Stomach (tissue), 4 donors: ENCODE data around the gene MMP8.

Experiments used
- EP300 ChIP-seq: sonication (generic); formaldehyde crosslinking; IDR thresholded peaks from one replicate; pipeline ENCODE4 v1.6.1; 2017; ENCODE audit warnings: antibody characterized with exemption
- POLR2A ChIP-seq, 4 donors: fragments of 450-650 bp; IDR thresholded peaks; one replicate each; pipeline ENCODE4 v1.6.1; 2016; ENCODE audit warnings: antibody characterized with exemption in 4 of 4, control low read depth in 2 of 4, mild to moderate bottlenecking in 1 of 4, moderate library complexity in 1 of 4
- POLR2AphosphoS5 ChIP-seq, 3 donors: sonication (generic); formaldehyde crosslinking; IDR thresholded peaks; one replicate each; pipeline ENCODE4 v1.6.1; 2016; ENCODE audit warnings: antibody characterized with exemption in 3 of 3
- TF ChIP-seq, protein P1 (sequence below), 7 experiments: fragments of 450-650 bp in 4 of 7; fragments of 200-600 bp in 3 of 7; sonication (generic) in 3 of 7; IDR thresholded peaks; one replicate each; pipeline ENCODE4 v1.5.1; 2016 to 2019; ENCODE audit warnings: antibody characterized with exemption in 7 of 7, control low read depth in 2 of 7, mild to moderate bottlenecking in 1 of 7

DNA sequence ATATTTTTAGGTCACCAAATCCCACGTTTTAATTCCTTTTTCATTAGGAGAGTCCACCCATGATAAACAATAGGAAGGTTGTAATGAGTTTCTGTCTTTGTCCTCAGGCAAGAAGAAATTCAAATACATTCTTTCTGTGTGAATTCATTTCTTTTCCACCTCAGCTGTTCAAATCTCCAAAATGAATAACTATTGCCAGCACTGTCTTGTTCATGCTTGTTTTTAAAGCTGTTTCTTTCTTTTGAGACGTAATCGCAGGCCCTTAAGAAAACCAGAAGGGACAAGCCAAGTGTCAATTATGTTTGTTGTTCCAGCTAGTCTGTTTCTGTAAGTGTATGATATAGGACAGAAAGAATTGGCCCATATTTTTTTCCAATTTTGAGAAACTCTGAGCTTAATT, 39.4 kb downstream of the MMP8 start:
- TF ChIP-seq, protein P1, sequence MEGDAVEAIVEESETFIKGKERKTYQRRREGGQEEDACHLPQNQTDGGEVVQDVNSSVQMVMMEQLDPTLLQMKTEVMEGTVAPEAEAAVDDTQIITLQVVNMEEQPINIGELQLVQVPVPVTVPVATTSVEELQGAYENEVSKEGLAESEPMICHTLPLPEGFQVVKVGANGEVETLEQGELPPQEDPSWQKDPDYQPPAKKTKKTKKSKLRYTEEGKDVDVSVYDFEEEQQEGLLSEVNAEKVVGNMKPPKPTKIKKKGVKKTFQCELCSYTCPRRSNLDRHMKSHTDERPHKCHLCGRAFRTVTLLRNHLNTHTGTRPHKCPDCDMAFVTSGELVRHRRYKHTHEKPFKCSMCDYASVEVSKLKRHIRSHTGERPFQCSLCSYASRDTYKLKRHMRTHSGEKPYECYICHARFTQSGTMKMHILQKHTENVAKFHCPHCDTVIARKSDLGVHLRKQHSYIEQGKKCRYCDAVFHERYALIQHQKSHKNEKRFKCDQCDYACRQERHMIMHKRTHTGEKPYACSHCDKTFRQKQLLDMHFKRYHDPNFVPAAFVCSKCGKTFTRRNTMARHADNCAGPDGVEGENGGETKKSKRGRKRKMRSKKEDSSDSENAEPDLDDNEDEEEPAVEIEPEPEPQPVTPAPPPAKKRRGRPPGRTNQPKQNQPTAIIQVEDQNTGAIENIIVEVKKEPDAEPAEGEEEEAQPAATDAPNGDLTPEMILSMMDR (IDR thresholded peaks at IDR 0.05), result no peak
- no peak for TF ChIP-seq EP300
- no peak for TF ChIP-seq POLR2AphosphoS5 (IDR thresholded peaks at IDR 0.05)
- TF ChIP-seq POLR2A (IDR thresholded peaks at IDR 0.05), result no peak
